Fibroblast of skin of back (primary cell): ENCODE results near the gene C3orf20.
"Not testable (repeated sequence)": the region's sequence is repeated elsewhere in the genome, so short reads cannot be mapped to it uniquely, and the experiment has no call there.

Experiments
- DNase-seq: peaks from one replicate; pipeline ENCODE4 v3.0.0-alpha.2; 2013

The C3orf20 gene

GRCh38 chr3:14700891-14701290 is 25.9 kb downstream of the C3orf20 start:
- DNase-seq: no peak

GRCh38 chr3:14701676-14702075 is 26.7 kb downstream of the C3orf20 start:
- DNase-seq: no peak

- DNase-seq: no peak
These were observed 28.3 kb downstream of the C3orf20 start for GRCh38 chr3:14703128-14703750.

- no peak for DNase-seq
These were observed 28.9 kb downstream of the C3orf20 start for GRCh38 chr3:14703791-14704190.

GRCh38 chr3:14706096-14706495 is 31.2 kb downstream of the C3orf20 start:
- no peak for DNase-seq

GRCh38 chr3:14716591-14716990 is 41.6 kb downstream of the C3orf20 start:
- peak; percentile 19 for DNase-seq

- no peak for DNase-seq
These were observed 42.4 kb downstream of the C3orf20 start for GRCh38 chr3:14717307-14717706.

- DNase-seq: no peak
These were observed 43.6 kb downstream of the C3orf20 start for GRCh38 chr3:14718539-14718938.

- DNase-seq: no peak
These were observed 44.1 kb downstream of the C3orf20 start for GRCh38 chr3:14719006-14719405.

GRCh38 chr3:14721126-14721864 is 46.4 kb downstream of the C3orf20 start:
- DNase-seq: no peak

GRCh38 chr3:14725013-14725412 is 50.1 kb downstream of the C3orf20 start:
- peak; percentile 57 for DNase-seq

GRCh38 chr3:14725564-14726440 is 50.9 kb downstream of the C3orf20 start:
- peak; percentile 7 for DNase-seq

GRCh38 chr3:14726441-14726780 is 51.5 kb downstream of the C3orf20 start:
- no peak for DNase-seq

GRCh38 chr3:14728113-14728512 is 53.2 kb downstream of the C3orf20 start:
- DNase-seq: no peak

- DNase-seq: no peak
These were observed 55.9 kb downstream of the C3orf20 start for GRCh38 chr3:14730703-14731382.

GRCh38 chr3:14740983-14741382 is 66.0 kb downstream of the C3orf20 start:
- DNase-seq: no peak

- DNase-seq: no peak
These were observed 66.6 kb downstream of the C3orf20 start for GRCh38 chr3:14741510-14741909.

GRCh38 chr3:14744556-14744955 is 69.6 kb downstream of the C3orf20 start:
- DNase-seq: no peak

- DNase-seq: no peak
These were observed 75.7 kb downstream of the C3orf20 start for GRCh38 chr3:14750650-14751049.

GRCh38 chr3:14752979-14753378 is 78.0 kb downstream of the C3orf20 start:
- not testable (repeated sequence) for DNase-seq

GRCh38 chr3:14757153-14757700 is 82.3 kb downstream of the C3orf20 start:
- DNase-seq: no peak

- DNase-seq: no peak
These were observed 83.4 kb downstream of the C3orf20 start for GRCh38 chr3:14758297-14758696.

GRCh38 chr3:14758959-14759358 is 84.0 kb downstream of the C3orf20 start:
- DNase-seq: no peak
